GM12875 (cell line): ENCODE measurements around the gene RARRES2.
"Not testable (repeated sequence)": the region's sequence is repeated elsewhere in the genome, so short reads cannot be mapped to it uniquely, and the experiment has no call there.

Experiments
- H3K4me3 ChIP-seq: one replicate; pipeline ENCODE4 v1.5.1; 2011; ENCODE audit warnings: low read depth, low read length, control low read depth
- TF ChIP-seq, protein P1 (sequence below): IDR thresholded peaks from 2 replicates; pipeline ENCODE4 v1.5.1; 2011; ENCODE audit warnings: low read depth, mild to moderate bottlenecking, control low read depth, inconsistent platforms, low read length, moderate library complexity, borderline replicate concordance; ENCODE audit not compliant: insufficient read depth

Gene RARRES2

DNA sequence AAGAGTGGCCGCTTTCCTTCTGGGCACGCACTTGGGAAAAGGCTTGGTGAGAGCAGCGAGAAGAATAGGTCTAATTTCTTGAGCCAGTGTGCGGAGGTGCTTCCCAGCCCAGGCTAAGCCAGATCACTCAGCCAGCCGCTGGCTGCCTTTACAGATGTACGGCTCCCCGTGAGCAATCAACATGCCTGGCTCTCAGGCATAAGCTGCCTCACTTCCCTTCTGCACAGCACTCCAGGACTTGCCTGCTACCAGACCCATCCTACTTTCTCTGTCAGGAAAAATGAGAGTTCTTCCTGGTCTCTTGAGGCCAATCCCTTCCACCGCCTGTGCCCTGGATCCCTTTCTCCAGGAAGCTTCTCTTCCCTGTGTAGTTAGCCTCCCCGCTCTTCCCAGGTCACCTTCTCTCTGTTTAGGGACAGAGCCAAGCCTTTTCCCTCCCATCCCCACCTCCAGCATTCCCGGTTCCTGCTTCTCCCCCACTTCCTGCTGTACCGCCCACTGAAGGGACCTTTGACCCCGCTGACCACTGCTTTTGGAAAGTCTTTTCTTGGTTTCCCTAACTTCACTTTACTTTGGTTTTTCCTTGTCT lies 17.0 kb downstream of the RARRES2 start:
- TF ChIP-seq, protein P1, sequence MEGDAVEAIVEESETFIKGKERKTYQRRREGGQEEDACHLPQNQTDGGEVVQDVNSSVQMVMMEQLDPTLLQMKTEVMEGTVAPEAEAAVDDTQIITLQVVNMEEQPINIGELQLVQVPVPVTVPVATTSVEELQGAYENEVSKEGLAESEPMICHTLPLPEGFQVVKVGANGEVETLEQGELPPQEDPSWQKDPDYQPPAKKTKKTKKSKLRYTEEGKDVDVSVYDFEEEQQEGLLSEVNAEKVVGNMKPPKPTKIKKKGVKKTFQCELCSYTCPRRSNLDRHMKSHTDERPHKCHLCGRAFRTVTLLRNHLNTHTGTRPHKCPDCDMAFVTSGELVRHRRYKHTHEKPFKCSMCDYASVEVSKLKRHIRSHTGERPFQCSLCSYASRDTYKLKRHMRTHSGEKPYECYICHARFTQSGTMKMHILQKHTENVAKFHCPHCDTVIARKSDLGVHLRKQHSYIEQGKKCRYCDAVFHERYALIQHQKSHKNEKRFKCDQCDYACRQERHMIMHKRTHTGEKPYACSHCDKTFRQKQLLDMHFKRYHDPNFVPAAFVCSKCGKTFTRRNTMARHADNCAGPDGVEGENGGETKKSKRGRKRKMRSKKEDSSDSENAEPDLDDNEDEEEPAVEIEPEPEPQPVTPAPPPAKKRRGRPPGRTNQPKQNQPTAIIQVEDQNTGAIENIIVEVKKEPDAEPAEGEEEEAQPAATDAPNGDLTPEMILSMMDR = no peak
- H3K4me3 ChIP-seq = peak overlapping the region; percentile 98

DNA sequence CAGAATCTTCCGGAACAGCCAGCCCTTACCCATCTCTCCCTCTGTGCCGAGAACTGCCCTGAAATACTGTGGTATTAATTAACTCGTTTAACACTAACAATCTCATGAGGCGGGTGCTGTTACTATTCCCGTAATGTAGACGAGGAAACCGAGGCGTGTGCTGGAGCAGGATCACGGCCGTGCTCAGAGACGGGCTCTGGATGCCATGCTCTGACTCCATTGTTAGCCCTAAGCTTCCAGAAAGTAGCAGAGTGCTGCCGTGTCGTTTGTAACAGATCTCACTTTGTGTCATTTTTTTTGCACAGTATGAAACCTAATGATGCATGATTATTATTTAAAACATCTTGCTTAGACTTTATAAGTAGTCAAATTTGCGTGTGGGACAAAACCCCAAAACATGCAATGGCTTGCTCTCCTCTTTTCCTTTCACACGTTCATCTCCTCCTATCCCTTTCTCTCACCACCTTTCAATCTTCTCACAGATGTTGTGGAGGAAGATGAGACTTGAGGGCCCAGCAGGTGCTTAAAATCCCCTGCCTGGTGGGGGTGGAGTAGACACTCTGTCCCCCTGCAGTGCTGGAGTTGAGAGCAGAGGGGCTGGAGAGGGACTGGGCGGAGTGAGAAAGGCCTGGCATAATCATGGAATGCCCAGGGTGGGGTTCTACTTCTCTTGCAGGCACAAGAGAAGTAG lies 17.6 kb downstream of the RARRES2 start:
- peak overlapping the region; percentile 98 for H3K4me3 ChIP-seq
- TF ChIP-seq, protein P1 = no peak

DNA sequence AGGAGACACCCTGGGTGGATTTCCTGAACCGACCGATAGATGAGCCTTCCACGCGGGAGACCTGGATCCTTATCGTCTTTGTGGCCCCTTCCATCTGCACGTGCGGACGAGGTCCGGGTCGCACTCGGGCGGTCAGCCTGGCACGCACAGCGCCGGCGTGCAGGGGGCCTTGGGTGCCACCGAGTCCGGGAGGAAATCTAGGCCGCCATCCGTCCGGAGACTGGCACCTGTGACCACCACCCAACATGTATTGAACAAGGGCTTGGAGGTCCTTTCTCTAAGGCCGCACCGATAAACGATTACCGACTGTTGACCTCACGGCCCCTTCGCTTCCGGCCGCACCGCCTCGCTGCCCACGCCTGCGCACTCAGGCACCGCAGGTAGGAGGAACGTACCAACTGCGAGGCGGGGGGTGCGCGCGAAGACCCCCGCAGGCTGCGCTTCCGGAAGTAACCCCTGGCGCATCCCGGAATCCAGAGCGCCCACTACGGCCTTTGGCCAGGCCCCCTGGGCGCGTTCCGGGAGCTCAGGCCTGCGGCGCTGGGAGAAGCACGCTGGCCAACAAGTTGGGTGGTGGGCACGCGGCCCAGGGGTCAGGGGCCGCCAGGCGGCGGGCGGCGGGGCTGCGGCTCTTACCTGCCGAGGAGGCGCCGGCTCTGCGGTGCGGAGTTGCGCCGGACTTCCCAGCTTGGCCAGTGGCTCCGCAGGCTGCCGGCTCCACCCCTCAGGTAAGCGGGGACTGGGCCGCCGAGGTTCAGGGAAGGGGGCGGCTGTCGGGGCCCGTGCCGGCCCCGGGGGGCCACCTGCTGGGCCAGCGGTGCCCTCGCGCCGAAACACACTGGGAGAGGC lies 18.4 kb downstream of the RARRES2 start, which contains the start of the genes ACTR3C and LRRC61:
TSS of gene ACTR3C (minus strand) at position 713 of the 849 bp plus-strand sequence. CDS start 28,249 bp downstream, outside the sequence.
TSS of gene LRRC61 (plus strand) at position 523 of the 849 bp plus-strand sequence. CDS start 13,507 bp downstream, outside the sequence.
- peak within 1 kb of the TSS; percentile 98 for H3K4me3 ChIP-seq
- TF ChIP-seq, protein P1 = peak; percentile 33; the same call in 1 of the 2 replicates

DNA sequence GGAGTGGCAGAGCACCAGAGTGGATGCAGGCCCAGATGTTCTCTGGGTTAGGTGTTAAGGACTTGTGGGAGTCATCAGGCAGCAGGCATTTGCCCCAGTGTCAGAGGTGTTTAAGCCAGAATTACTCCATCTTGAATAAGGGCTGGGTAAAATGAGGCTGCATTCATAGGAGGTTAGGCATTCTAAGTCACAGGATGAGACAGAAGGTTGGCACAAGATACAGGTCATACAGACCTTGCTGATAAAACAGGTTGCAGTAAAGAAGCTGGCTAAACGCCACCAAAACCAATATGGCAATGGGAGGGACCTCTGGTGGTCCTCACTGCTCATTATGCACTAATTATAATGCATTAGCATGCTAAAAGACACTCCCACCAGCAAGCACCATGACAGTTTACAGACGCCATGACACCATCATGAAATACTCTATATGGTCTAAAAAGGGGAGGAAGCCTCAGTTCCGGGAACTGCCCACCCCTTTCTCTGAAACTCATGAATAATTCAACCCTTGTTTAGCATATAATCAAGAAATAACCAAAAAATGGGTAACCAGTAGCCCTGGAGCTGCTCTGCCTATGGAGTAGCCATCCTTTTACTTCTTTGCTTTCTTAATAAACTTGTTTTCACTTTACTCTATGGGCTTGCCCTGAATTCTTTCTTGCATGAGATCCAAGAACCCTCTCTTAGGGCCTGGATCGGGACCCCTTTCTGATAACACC lies 19.2 kb downstream of the RARRES2 start:
- TF ChIP-seq, protein P1 = no peak
- peak overlapping the region; percentile 98 for H3K4me3 ChIP-seq

DNA sequence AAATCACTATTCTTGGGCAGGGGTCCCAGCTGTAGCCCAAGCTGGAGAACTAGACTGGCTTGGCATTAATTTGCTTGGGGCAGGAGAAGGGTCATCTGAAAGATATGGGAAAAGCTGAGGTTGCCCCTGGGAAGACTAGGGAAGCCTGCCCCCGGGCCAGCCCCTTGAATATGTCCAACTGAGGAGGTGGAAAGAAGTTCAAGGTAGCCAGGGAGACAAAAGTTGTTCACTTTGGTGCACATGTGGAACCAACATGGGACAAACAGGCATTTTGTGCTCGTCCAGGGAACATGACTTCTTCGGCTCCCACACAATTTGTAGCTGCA lies 19.7 kb downstream of the RARRES2 start:
- TF ChIP-seq, protein P1 = no peak
- peak overlapping the region; percentile 98 for H3K4me3 ChIP-seq

DNA sequence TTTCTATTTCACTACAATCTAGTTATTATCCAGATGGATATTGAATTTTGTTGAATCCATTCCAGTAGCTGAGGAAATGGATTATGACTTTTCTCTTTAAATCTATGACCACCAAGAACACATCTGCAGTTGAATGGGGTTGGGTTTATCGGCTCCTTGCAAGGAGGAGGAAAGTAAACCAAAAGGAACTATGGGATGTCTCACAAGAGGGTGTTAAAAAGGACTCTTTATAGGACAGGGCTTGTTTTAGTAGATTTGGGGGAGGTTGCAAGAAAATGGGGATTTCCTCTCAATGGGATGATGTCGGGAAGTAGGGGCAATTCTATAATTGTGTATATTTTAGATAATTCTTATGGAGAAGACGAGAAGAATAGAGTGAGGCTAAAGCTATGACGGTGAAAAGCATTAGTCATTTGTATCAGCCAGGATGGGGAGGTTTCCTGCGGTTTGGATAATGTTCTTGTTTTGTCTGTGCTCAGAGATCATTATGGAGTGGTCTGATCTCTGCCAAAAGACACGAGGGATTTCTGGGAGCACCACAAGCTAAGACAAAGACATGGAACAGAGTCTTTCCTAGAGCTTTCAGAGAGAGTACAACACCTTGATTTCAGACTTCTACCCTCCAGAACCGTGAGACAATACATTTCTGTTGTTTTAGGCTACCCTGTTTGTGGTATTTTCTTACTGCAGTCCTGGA lies 23.5 kb downstream of the RARRES2 start:
- TF ChIP-seq, protein P1 = no peak

DNA sequence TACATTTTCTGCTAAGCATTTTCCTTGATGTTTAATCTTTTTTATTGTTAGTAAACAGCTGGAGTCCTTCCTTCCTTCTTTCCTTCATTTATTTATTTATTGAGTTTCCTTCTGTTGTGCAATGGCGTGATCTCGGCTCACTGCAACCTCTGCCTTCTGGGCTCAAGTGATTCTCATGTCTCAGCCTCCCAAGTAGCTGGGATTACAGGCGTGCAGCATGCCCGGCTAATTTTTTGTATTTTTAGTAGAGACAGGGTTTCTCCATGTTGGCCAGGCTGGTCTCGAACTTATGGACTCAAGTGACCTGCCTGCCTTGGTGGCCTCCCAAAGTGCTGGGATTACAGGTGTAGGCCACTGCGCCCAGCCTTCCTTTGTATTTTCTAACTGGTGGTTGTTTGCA lies 24.4 kb downstream of the RARRES2 start:
- H3K4me3 ChIP-seq = not testable (repeated sequence)

More for the DNA sequence above, 23.5 kb downstream of the RARRES2 start:
- no peak overlapping the region for H3K4me3 ChIP-seq
